ENCODE results near the gene TMEM114.
"Not testable (repeated sequence)": the region's sequence is repeated elsewhere in the genome, so short reads cannot be mapped to it uniquely, and the experiment has no call there.

TMEM114 gene

GRCh38 chr16:8572919-8573724 is 17.2 kb downstream of the TMEM114 start:
- peak in 2 of 3 experiments; percentile 7 to 18 for DNase-seq

GRCh38 chr16:8572063-8572918 is 18.0 kb downstream of the TMEM114 start:
- no peak for DNase-seq

- peak in 1 of 3 experiments; percentile 36 for DNase-seq
Observed at GRCh38 chr16:8571061-8571596, 19.2 kb downstream of the TMEM114 start.

- DNase-seq: not testable (repeated sequence)
Observed at GRCh38 chr16:8570393-8570792, 19.9 kb downstream of the TMEM114 start.

- DNase-seq: no peak
Observed at GRCh38 chr16:8569650-8570346, 20.5 kb downstream of the TMEM114 start.

GRCh38 chr16:8568231-8568617 is 22.1 kb downstream of the TMEM114 start:
- DNase-seq: peak in 1 of 3 experiments; percentile 29

GRCh38 chr16:8567355-8568230 is 22.7 kb downstream of the TMEM114 start:
- peak; percentile 62 to 84 (median 63) for DNase-seq

- DNase-seq: peak in 2 of 3 experiments; percentile 6 to 10
Observed at GRCh38 chr16:8565498-8565897, 24.8 kb downstream of the TMEM114 start.

- DNase-seq: peak in 1 of 3 experiments; percentile 5
Observed at GRCh38 chr16:8564934-8565345, 25.4 kb downstream of the TMEM114 start.

- not testable (repeated sequence) for DNase-seq
Observed at GRCh38 chr16:8563944-8564540, 26.3 kb downstream of the TMEM114 start.

GRCh38 chr16:8561496-8561895 is 28.8 kb downstream of the TMEM114 start:
- no peak for DNase-seq

- DNase-seq: no peak
Observed at GRCh38 chr16:8555400-8555799, 34.9 kb downstream of the TMEM114 start.

GRCh38 chr16:8554881-8555280 is 35.4 kb downstream of the TMEM114 start:
- DNase-seq: no peak

- DNase-seq: no peak
Observed at GRCh38 chr16:8554022-8554421, 36.3 kb downstream of the TMEM114 start.

- DNase-seq: no peak
Observed at GRCh38 chr16:8552487-8553221, 37.7 kb downstream of the TMEM114 start.

- no peak for DNase-seq
Observed at GRCh38 chr16:8551388-8552332, 38.7 kb downstream of the TMEM114 start.

GRCh38 chr16:8550728-8551387 is 39.5 kb downstream of the TMEM114 start:
- DNase-seq: no peak

GRCh38 chr16:8549843-8550412 is 40.4 kb downstream of the TMEM114 start:
- no peak for DNase-seq

- DNase-seq: no peak
Observed at GRCh38 chr16:8548166-8548565, 42.1 kb downstream of the TMEM114 start.

All from NCI-H1417 (cell line).